Ovary (tissue), 9 donors: ENCODE data around the gene PAK4. TPM values are rescaled to one million over a fixed set of nuclear protein-coding genes. Genes with fewer than 3 reads are reported as not detected.

ENCODE experiments used
- DNase-seq, 5 donors: peaks; one replicate each; pipeline ENCODE4 v3.0.0-alpha.2; 2019 to 2020
- H3K27ac ChIP-seq, 2 donors: fragments of 200-600 bp; one replicate each; pipeline versions ENCODE4 v1.5.1 to v1.8.0; 2019 to 2022
- H3K27me3 ChIP-seq: fragments of 200-600 bp; one replicate; pipeline ENCODE4 v1.8.0; 2022
- H3K36me3 ChIP-seq: fragments of 200-600 bp; sonication (generic); one replicate; pipeline ENCODE4 v1.5.1; 2019
- H3K4me1 ChIP-seq: one replicate; pipeline ENCODE4 v1.8.1; 2013; ENCODE audit warnings: mild to moderate bottlenecking, moderate library complexity; ENCODE audit not compliant: insufficient read depth
- H3K4me3 ChIP-seq: fragments of 200-600 bp; sonication (generic); one replicate; pipeline ENCODE4 v1.5.1; 2017
- H3K9me3 ChIP-seq, 2 donors: fragments of 200-600 bp in 1 of 2; sonication (generic) in 1 of 2; one replicate each; pipeline versions ENCODE4 v1.5.1 to v1.8.1; 2013 to 2019; ENCODE audit warnings: mild to moderate bottlenecking in 1 of 2, moderate library complexity in 1 of 2
- CTCF ChIP-seq, 3 donors: fragments of 450-650 bp in 2 of 3; fragments of 200-600 bp in 1 of 3; IDR thresholded peaks; one replicate each; pipeline versions ENCODE4 v1.5.1 to v1.8.0; 2016 to 2022; ENCODE audit warnings: antibody characterized with exemption in 3 of 3, mild to moderate bottlenecking in 1 of 3
- EP300 ChIP-seq: sonication (generic); formaldehyde crosslinking; IDR thresholded peaks from one replicate; pipeline ENCODE4 v1.6.1; 2017; ENCODE audit warnings: antibody characterized with exemption
- POLR2A ChIP-seq: fragments of 450-650 bp; IDR thresholded peaks from one replicate; pipeline ENCODE4 v1.6.1; 2017; ENCODE audit warnings: antibody characterized with exemption, mild to moderate bottlenecking, moderate library complexity
- WGBS, 3 donors: extraction: QIAGEN DNeasy Blood & Tissue Kit in 1 of 3; methylation state at CpG; one replicate each; pipeline versions ENCODE4 v1.1.5 to v1.1.7; 2013 to 2017; 5-methylcytosine and 5-hydroxymethylcytosine counted together
- intact Hi-C, 4 donors: fragments of 100-400 bp; cut with DNase I; formaldehyde crosslinking; loops; one replicate each; pipeline versions ENCODE4 v1.11.0 to v1.15.1; 2022 to 2023
- polyA plus RNA-seq, 2 donors: library from polyadenylated mRNA; stranded (reverse); fragments of 200-250 nt in 1 of 2; fragments of 350-450 nt in 1 of 2; fragmentation: Illumina TruSeq in 1 of 2; extraction: RNeasy Lipid Tissue Mini Kit (QIAGEN cat#74804) in 1 of 2; gene quantifications; one replicate each; pipeline ENCODE4 v1.2.3, GENCODE V29; 2013 to 2014
- total RNA-seq, 7 donors: library from RNA; depleted of rRNA in 2 of 7; stranded (reverse); fragments of >200 nt in 2 of 7; fragmentation: NEBNext Ultra II Directional in 3 of 7; extraction: Animal tissue kit (Norgen Biotek cat#: 25700) in 3 of 7; gene quantifications; one replicate each; pipeline versions ENCODE4 v1.1.0 to v1.2.4, GENCODE V29; 2016 to 2023
- donor health status: DM: no; HTN: no; CAD: no; lungs with moderate emphysema.
- donor health status: DM: no; HTN: no; CAD: no.
- donor health status: Bipolar disorder and iron deficiency.
- donor health status: DM: yes; HTN: yes; CAD: no.
- donor health status: DM: no; HTN: no; CAD: no.
- donor health status: DM: yes; HTN: yes; CAD: no.

The PAK4 gene
- total and polyA plus RNA-seq, 9 donors, result 10.4 to 62.2 (median 35.4) TPM

GRCh38 chr19:39178296-39179006, 52.9 kb downstream of the PAK4 start:
- DNase-seq, result peak in 1 of 5 donors; percentile 21
- WGBS, 3 donors, result 85 to 91% (median 88%) methylated on average over 27 to 30 of the region's 30 CpGs
- Histone ChIP-seq H3K4me3 (no peak overlapping the region), H3K4me1 (no peaks in the 10 kb centered on the region), H3K36me3 (no peaks in the 10 kb centered on the region), H3K9me3 (no peaks in the 10 kb centered on the region), H3K27me3 (no peaks in the 10 kb centered on the region), H3K27ac (no peak overlapping the region)
- TF ChIP-seq POLR2A (no peak), EP300 (no peak), CTCF (IDR thresholded peaks at IDR 0.05) (no peak)
- intact Hi-C loops, result no loop called here

- Histone ChIP-seq H3K27me3 (no peaks in the 10 kb centered on the region), H3K27ac (no peak overlapping the region), H3K4me3 (no peak overlapping the region), H3K36me3 (no peaks in the 10 kb centered on the region), H3K4me1 (no peaks in the 10 kb centered on the region), H3K9me3 (no peaks in the 10 kb centered on the region)
- DNase-seq, result no peak
- TF ChIP-seq CTCF (IDR thresholded peaks at IDR 0.05) (no peak), POLR2A (no peak), EP300 (no peak)
- intact Hi-C loops, result no loop called here
- WGBS, 3 donors, result 88 to 90% (median 89%) methylated on average over 10 of the region's 10 CpGs
Observed at GRCh38 chr19:39179754-39180153, 54.2 kb downstream of the PAK4 start.

- Histone ChIP-seq H3K4me1 (no peaks in the 10 kb centered on the region), H3K9me3 (no peaks in the 10 kb centered on the region), H3K4me3 (no peak overlapping the region), H3K27me3 (no peaks in the 10 kb centered on the region), H3K36me3 (no peaks in the 10 kb centered on the region), H3K27ac (no peak overlapping the region)
- no peak for TF ChIP-seq CTCF (IDR thresholded peaks at IDR 0.05)
- TF ChIP-seq POLR2A, result no peak
- no peak for TF ChIP-seq EP300
- WGBS, 3 donors, result 74 to 87% (median 82%) methylated on average over 9 of the region's 9 CpGs
- intact Hi-C loops, result no loop called here
- no peak for DNase-seq
Observed at GRCh38 chr19:39180749-39181148, 55.2 kb downstream of the PAK4 start.

DNA sequence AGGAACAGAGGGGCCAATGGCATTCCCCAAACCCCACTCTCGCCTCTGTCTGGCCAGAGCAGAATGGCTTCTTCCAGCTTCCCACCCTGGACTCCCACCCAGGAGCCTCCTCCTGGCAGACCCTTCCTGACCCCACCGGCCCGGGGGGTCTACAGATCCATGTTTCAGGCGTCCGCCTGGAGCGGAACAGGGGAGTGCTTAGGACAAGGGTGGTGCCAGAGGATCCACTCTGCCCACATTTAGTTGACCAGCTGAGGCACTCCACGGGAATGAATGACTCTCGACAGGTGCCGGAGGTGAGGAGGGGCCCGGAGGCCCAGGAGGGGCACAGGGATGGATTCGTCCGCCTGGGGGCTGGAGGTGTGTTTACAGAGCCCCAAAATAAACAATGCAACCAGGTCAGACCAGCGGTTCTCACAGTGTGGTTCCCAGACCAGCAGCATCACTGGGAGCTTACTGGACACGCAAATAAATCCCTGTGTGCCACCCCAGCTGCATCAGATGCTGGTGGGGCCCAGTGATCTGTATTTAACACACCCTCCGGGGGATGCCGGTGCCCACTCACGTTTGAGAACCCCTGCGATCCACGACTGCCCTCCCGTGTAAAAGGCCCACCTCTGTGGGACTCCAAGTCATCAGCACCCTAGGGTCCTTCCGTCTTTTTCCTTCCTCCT, 56.1 kb downstream of the PAK4 start:
- DNase-seq, result no peak
- Histone ChIP-seq H3K4me1 (no peaks in the 10 kb centered on the region), H3K27ac (no peak overlapping the region), H3K9me3 (no peaks in the 10 kb centered on the region), H3K27me3 (no peaks in the 10 kb centered on the region), H3K36me3 (no peaks in the 10 kb centered on the region), H3K4me3 (no peak overlapping the region)
- intact Hi-C loops, result no loop called here
- 69 to 74% (median 74%) methylated on average over 21 of the region's 21 CpGs for WGBS, 3 donors
- TF ChIP-seq POLR2A, result no peak
- TF ChIP-seq CTCF (IDR thresholded peaks at IDR 0.05), result no peak
- no peak for TF ChIP-seq EP300
